GM12892 (cell line): ENCODE results near the gene IFITM2.

Experiments
- DNase-seq: peaks from one replicate; pipeline ENCODE4 v3.0.0; 2011; ENCODE audit not compliant: insufficient read length
- FAIRE-seq: peaks from 2 replicates; lab custom pipeline; 2011; peaks lifted over from hg19 to GRCh38; lab: Jason Lieb, UNC
- POLR2A ChIP-seq: IDR thresholded peaks from 2 replicates; pipeline ENCODE4 v1.6.1; 2011; ENCODE audit warnings: low read depth, low read length, control low read depth
- POLR2AphosphoS5 ChIP-seq: IDR thresholded peaks from 2 replicates; pipeline ENCODE4 v1.6.1; 2011; ENCODE audit warnings: low read depth, low read length, control low read depth
- TAF1 ChIP-seq: IDR thresholded peaks from 2 replicates; pipeline ENCODE4 v1.6.1; 2011; ENCODE audit warnings: low read depth, mild to moderate bottlenecking, control low read depth, low read length, borderline replicate concordance

The IFITM2 gene

DNA sequence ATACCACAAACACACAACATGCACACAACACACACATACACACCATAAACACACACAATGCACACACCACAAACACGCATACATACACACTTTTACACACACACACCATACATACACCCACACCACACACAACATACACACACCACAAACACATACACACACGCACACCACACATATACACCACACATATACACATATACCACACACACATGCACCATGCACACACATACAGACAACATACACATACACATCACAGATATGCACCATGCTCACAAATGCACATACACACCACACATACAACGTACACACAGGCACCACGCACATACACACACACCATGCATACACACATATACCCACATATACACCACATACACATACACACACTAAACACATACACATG lies 50.0 kb downstream of the IFITM2 start:
- no peak for TF ChIP-seq TAF1
- no peak for TF ChIP-seq POLR2AphosphoS5
- TF ChIP-seq POLR2A, result no peak
- DNase-seq (no peak), FAIRE-seq (peak; percentile 92)

DNA sequence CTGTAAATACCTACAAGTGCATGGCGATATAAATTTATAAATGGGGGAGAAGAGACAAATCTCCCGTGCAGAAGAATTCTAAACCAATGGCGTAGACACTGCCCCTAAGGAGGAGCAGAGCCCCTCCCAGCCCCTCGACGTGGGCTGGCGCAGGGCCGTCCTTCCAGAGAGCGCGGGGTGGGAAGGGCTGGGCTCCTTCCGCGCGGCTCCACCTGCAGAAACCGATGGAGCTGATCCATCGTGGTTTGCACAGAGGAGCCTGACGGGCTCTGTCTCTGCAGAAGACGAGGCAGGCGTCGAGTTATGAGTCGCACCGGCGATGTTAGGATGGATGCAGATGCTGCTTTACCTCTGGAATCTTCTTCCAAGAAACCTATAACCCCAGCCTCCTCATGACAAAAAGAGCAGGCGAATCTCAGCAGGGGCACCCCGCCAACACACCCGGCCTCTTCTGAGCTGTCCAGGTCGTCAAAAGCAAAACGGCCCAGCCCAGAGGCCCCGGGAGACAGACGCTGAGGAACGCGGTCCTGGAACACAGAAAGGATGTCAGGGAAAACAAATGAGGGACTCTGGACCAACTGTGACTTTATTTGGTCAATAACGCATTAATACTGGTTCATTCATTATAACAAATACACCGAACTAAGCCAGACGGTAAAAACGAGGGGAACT lies 50.6 kb downstream of the IFITM2 start:
- DNase-seq (no peak), FAIRE-seq (no peak)
- no peak for TF ChIP-seq POLR2A
- no peak for TF ChIP-seq POLR2AphosphoS5
- TF ChIP-seq TAF1, result no peak
